Stimulated activated CD4-positive, alpha-beta T cell treated with anti-CD3 and anti-CD28 coated beads, Interleukin-12 subunit alpha, Interleukin-12 subunit beta, amount 100 ng/mL, for 4 hours (primary cell): Measurements from ENCODE around the gene TTLL11.

Experiments used
- DNase-seq: peaks from one replicate; pipeline ENCODE4 v3.0.0-alpha.2; 2020

Gene TTLL11

GRCh38 chr9:121779381-121780117, 313.6 kb downstream of the TTLL11 start:
- no peak for DNase-seq

DNA sequence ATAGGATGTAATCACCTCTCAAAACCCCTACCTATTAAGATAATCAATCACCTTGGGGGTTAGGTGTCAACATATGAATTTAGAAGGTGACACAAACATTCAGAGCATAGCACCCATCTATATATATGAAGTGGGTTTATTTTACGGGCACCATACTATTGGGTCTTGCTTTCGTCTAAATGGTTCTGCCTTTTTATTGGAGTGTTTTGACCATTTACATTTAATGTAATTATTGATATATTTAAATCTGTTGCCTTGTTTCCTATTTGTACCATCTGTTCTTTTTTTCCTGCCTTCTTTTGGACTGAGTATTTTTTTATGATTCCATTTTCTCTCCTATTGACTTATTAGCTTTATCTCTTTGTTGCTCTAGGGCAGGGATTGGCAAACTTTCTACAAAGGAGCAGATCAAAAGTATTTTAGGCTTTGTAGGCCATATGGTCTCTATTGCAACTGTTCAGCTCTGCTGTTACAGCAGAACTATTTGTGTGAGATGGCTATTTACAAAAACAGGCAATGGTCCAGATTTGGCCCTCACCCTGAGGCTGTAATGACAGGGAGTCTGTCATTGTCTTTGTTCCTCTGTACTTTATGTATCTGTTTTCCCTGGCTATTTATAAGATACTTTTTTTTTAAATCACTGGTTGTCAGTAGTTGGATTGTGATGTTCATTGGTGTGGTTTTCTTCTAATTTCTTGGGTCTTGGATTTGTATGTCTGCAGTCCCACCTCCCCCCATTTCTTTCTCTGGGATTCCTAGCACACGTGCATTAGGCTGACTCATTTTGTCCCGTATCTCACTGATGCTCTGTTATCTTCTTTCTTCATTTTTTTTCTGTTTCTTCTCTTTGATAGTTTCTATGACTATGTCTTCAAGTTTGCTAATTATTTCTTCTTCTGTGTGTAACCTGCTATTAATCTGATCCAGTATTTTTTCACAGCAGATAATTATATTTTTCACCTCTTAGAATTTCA, 314.6 kb downstream of the TTLL11 start:
- no peak for DNase-seq

- no peak for DNase-seq
Measured at GRCh38 chr9:121776739-121777637, 316.1 kb downstream of the TTLL11 start.

- DNase-seq = no peak
Measured at GRCh38 chr9:121776001-121776738, 316.9 kb downstream of the TTLL11 start.

GRCh38 chr9:121774715-121775613, 318.1 kb downstream of the TTLL11 start:
- no peak for DNase-seq

GRCh38 chr9:121773954-121774714, 319.0 kb downstream of the TTLL11 start:
- DNase-seq = no peak

DNA sequence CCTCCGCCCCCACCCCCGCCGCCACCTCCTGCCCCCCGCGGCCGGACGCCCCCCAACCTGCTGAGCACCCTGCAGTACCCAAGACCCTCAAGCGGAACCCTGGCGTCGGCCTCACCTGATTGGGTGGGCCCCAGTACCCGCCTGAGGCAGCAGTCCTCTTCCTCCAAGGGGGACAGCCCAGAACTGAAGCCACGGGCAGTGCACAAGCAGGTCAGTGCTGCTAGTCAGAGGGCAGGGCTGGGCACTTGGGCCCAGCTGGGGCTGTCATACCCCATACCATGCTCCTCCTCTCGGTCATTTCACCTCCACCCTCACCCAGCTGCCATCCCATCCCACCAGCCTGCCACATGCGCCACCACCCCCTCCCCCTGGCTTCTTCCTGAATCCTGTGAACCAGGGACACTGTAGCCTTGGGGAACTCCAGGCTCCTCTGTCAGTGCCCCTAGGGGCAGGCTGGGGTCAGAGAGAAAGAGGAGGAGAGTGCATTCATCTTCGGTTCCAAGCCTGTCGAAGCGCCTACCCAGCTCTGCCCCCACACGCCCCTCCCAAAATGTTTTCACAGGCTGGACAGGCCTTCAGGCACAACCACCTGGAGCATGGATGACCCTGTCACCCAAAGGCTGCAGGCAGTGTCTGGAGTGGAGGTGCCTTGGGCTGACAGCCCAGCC, 319.7 kb downstream of the TTLL11 start:
- DNase-seq = no peak

GRCh38 chr9:121772600-121773285, 320.4 kb downstream of the TTLL11 start:
- DNase-seq = no peak
